Activated CD8-positive, alpha-beta memory T cell treated with anti-CD3 and anti-CD28 coated beads, Interleukin-2, amount 50 U/mL, for 24 hours (primary cell): Measurements from ENCODE around the gene ARHGAP23.
"Not testable (repeated sequence)": the region's sequence is repeated elsewhere in the genome, so short reads cannot be mapped to it uniquely, and the experiment has no call there.

Experiments used
- DNase-seq: peaks from one replicate; pipeline ENCODE4 v3.0.0-alpha.2; 2020; ENCODE audit errors: extremely low read depth

ARHGAP23 gene

DNA sequence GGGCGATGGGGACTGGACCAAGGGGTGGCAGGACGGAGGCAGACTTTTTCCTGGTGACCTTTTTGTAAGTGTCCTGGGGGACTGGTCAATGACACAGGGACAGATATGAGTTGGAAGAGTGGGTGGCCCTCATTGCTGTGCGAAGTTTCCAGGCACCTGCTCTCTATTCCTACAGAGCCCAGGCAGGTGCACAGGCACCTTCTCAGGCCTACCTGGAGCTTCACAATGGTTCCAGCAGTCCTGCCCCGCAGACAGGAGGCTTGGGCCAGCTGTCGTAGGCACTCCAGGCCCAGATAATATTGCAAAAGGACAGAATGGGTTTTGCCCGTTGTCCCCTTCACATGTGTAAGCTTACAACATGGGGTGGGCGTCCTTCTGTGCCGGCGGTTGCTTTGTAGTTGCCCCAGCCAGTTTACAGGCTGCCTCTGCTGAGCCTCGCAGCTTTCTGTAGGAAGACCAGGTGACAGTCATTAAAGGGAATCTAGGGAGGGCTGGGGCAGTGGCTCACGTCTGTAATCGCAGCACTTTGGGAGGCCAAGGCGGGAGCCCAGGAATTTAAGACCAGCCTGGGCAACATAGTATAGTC, 84.3 kb downstream of the ARHGAP23 start:
- DNase-seq: no peak

- DNase-seq: not testable (repeated sequence)
Measured at GRCh38 chr17:38526526-38526925, 98.3 kb downstream of the ARHGAP23 start.

DNA sequence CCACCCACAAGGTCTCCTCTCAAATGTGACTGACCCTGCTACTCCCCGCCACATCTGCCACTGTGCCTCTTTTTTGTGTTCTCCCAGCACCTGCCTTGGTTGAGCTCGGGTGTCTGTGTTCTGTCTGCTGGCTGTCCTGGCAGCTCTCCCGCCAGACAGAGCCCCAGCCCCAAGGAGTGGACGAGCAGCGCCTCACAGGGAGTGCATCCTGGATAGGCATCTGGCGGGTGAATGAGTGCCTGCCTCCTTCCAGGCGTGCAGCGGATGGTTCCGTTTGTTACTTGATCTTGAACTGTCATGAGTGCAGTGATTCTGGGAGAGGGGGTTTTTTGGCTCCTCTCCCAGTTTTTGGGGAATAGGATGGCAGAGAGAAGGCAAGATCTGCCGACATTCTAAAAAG, 99.9 kb downstream of the ARHGAP23 start:
- DNase-seq: not testable (repeated sequence)

DNA sequence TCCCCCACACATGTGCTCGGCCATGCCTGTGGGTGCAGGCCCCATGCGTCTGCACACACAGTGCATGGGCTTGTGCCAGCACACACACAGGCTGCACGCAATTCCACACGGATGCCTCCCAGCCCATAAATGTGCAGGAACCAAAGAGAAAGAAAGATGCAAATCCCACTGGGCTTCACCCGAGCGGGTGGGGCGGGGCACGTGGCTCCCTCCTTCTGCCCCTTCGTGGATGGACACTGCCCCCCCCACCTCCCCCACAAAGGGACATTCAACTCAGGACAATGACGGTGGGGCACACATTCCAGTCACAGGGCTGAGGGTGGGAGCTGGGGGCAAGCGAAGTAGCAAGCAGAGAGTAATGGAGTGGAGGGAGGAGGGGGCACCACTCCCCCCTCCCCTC, 102.6 kb downstream of the ARHGAP23 start:
- not testable (repeated sequence) for DNase-seq

- not testable (repeated sequence) for DNase-seq
Measured at GRCh38 chr17:38531761-38532160, 103.5 kb downstream of the ARHGAP23 start.

DNA sequence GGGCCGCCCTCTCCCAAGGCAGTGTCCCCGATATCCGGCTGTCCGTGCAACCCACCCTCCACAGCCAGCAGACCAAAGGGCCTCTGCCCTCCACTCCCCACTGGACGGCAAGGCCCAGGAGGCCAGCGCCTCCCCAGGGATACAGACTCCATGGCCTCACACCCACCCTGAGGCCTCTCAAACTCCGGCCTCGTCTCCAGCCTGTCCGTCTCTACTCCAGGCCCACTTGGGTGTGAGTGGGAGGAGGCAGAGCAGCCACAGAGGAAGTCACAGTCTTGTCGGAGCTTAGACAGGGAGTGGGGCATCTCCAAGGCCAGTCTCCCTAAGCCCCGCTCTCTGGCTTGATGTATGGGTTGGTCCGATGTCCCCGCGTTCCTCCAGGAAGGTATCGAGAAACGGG, 104.2 kb downstream of the ARHGAP23 start:
- no peak for DNase-seq

GRCh38 chr17:38533241-38533640, 105.0 kb downstream of the ARHGAP23 start:
- DNase-seq: no peak

GRCh38 chr17:38533866-38534497, 105.7 kb downstream of the ARHGAP23 start:
- no peak for DNase-seq

DNA sequence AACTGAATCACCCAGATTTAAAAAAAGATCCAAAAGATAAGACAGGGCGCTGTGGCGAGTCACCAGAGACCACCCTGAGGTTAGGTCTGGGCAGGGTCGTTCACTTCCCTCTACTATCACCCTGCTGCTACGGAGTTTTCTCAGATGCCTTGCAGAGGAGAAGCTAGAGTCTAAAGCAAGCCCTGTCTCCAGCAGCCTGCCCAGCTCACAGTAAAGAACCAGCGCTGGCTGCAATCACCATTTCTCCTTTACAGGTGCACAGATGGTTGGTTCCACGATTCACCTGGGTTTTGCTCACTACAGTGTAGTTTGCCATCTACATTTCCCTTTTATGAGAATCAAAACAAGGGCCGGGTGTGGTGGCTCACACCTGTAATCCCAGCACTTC, 106.2 kb downstream of the ARHGAP23 start:
- DNase-seq: no peak

DNA sequence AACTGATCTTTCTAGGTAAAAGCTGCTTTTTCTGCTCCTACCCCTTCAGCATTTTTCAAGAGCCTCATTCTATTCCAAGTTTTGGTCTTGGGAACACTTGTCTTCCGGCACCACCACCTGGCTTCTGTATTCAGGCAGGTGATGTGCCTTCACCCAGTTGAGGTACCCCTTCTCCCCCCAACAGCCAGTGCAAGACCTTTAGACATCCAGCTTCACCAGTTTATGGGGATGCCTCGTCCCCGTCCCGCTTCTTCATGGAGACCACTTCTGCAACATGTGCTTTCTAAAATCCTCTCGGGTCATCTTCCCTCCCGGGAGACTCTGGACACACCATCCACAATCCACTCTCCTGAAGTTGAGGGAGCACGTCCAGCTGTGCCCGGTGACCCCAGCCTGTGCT, 107.6 kb downstream of the ARHGAP23 start:
- no peak for DNase-seq

GRCh38 chr17:38536661-38537060, 108.4 kb downstream of the ARHGAP23 start:
- no peak for DNase-seq

- DNase-seq: no peak
Measured at GRCh38 chr17:38538906-38539305, 110.6 kb downstream of the ARHGAP23 start.

- no peak for DNase-seq
Measured at GRCh38 chr17:38539386-38539785, 111.1 kb downstream of the ARHGAP23 start.

GRCh38 chr17:38540514-38541045, 112.3 kb downstream of the ARHGAP23 start:
- DNase-seq: no peak

DNA sequence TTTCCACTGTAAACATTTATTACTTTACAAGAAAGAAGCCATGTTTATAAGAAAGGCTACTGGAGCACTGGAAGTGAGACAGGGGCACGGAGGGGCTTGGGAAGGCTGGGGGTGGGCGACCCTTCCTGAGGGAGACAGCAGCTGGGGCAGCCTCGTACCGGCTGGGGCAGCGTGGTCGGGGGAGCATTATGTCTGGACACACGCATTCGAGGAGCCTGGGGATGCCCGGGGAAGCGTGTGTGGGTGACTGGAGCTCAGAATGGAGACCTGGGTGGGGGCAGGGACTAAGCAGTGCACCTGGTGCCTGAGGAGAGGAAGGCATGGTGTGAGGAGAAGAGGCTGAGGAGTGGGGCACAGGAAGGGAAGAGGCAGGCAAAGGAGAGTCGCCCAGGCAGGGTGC, 113.0 kb downstream of the ARHGAP23 start:
- no peak for DNase-seq

DNA sequence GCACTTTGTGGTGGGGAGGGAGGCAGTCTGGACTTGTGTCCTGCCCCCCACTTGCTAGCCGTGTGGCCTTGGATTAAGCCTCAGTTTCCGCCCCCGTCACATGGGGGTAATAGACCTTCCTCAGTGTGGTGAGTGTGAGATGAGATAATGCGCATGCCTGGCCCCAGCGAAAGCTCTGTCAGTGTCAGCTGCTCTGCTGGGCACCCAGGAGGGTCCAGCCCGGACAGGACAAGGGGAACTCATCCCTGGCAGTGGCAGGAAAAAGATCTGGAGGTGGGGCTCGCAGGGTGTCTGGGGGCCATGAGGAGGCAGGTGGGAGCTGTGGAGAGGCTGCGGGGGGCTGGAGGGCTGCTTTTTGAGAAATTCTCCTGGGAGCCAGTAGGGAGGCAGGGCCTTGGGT, 114.0 kb downstream of the ARHGAP23 start:
- DNase-seq: no peak

DNA sequence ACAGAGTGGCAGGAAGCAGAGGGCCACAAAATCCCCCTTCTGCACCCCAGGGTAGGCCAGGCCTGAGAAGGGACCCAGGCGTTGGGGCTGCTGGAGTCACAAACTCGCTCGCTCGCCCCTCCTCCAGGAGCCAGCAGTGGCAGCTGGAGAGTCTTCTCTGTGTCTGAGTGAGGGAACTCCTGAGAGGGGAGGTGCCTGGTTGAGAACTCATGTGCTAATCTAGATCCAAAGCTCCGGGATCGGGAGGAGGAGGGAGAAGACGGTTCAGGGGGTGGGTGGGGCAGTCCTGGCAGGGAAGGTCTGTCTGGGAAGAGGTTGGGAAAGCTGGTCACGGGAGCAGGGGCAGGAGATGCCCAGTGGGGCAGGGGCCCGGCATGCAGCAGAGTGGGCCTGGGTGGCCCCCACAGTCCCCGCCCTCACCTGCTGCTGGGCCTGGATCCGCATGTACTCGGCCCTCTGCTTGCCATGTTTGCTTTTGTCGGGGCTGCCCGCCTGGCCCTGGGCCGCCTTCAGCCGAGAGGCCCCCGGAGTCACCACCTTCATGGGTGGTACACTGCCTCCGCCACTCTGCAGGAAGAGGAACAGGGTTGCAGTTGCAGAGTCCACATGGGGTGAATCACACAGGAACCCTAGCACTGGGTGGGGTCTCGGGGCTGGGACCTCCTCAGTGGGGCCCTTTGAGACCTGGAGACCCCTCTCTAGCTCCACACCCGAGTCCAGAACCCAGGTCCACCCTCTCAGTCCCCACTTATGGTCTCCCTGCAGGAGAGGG, 115.3 kb downstream of the ARHGAP23 start:
- DNase-seq: no peak

GRCh38 chr17:38544175-38544838, 116.0 kb downstream of the ARHGAP23 start:
- DNase-seq: no peak

DNA sequence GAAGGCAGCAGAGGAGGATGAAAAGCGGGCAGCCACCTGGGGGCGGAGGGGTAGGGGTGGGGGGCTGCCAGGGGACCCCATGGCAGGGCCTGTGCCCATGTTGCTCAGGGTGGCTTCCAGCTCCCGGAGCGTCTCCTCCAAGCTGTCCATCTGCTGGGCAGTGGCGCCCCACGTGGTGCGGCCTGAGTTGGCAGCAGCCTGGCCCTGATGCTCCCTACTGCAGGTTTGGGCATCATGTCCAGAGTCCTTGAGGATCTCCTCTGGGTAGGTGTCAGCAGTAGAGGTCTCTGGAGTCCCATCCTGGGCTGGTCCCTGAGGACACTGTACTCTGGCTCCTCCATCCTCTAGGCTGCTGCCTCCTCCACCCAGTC, 116.6 kb downstream of the ARHGAP23 start:
- no peak for DNase-seq

DNA sequence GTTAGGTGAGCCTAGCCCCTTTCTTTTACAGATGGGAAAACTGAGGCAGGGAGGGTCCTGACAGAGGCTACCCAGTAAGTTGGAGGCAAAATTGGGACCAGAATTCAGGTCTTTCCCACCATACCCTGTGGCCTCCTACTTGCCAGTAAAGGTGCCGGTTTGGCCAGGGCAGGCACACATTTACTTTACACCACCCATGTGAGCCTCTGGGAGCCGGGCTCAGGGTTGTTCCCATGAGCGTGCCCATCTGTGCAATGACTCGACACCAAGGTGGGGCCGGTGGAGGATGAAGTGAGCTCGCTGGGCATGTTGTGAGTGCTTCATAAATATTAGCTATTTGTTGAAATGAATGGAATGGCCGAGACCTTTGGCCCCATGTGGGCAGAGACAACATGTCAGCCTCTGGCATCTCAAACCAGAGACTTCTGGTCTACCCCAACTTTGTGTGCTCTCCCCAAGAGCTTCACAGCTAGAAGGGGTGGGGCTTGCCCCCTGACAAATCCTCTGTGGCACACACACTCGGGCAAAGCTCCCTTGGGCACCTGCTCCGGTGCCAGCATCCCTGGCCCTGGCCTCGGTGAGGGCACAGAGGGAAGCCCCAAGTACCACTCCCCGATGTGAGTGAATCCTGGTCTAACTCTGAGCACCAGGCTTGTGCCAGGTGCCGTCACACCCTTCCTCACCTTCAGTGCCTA, 117.4 kb downstream of the ARHGAP23 start:
- DNase-seq: no peak

DNA sequence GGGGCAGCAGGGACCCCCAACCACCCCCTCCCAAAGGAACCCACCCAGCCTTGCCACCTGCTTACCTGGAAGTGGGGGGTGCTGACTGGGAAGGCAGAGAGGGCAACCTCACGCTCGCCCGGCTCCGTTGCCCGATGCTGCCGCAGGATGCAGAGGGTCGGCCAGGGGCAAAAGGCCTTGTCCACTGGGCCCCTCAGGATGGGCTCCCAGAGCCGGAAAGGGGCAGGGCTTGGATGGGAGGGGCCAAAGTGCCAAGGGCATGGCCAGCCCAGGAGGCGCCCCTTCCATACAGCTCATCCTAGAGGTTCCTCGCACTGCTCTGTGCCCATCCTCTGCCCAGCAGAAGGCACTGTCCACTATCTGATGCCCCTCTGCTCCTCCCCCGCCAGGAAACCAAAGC, 118.1 kb downstream of the ARHGAP23 start:
- no peak for DNase-seq

- DNase-seq: no peak
Measured at GRCh38 chr17:38547444-38547843, 119.2 kb downstream of the ARHGAP23 start.
